OCI-LY3 (cell line): ENCODE data around the gene SLC25A21.

Experiments used
- H2AFZ ChIP-seq: fragments of 200-600, 300-600 bp; shearing (Covaris generic); 2 replicates; pipeline ENCODE4 v1.6.0; 2014; ENCODE audit warnings: antibody characterized with exemption, low read depth, low read length
- H3K27ac ChIP-seq: fragments of 200-600, 300-600 bp; sonication (generic); 2 replicates; pipeline ENCODE4 v1.5.1; 2014; ENCODE audit warnings: mild to moderate bottlenecking, low read length, moderate library complexity, mixed read lengths
- H3K27me3 ChIP-seq: fragments of 200-600, 300-600 bp; sonication (generic); 2 replicates; pipeline ENCODE4 v1.6.1; 2014; ENCODE audit warnings: low read depth, low read length, mixed read lengths
- H3K36me3 ChIP-seq: fragments of 200-600, 300-600 bp; sonication (generic); replicated peaks from 2 replicates; pipeline ENCODE3; 2014; ENCODE audit warnings: low read depth, low read length, mixed read lengths
- H3K4me1 ChIP-seq: fragments of 300-600, 200-600 bp; sonication (generic); 2 replicates; pipeline ENCODE4 v1.6.1; 2014; ENCODE audit warnings: low read length, mixed read lengths
- H3K4me2 ChIP-seq: fragments of 200-600, 300-600 bp; sonication (generic); 2 replicates; pipeline ENCODE4 v1.6.1; 2014; ENCODE audit warnings: low read length, mixed read lengths
- H3K4me3 ChIP-seq: fragments of 300-600, 200-600 bp; sonication (generic); 2 replicates; pipeline ENCODE4 v1.5.1; 2014; ENCODE audit warnings: antibody characterized with exemption, mild to moderate bottlenecking, low read length, moderate library complexity
- H3K79me2 ChIP-seq: fragments of 300-600, 200-600 bp; shearing (Covaris generic); 2 replicates; pipeline ENCODE4 v1.6.1; 2014; ENCODE audit warnings: mild to moderate bottlenecking, low read length, mixed read lengths
- H3K9ac ChIP-seq: fragments of 300-600, 200-600 bp; shearing (Covaris generic); 2 replicates; pipeline ENCODE4 v1.6.0; 2014; ENCODE audit warnings: mild to moderate bottlenecking, low read length, moderate library complexity
- H3K9me3 ChIP-seq: fragments of 200-600, 300-600 bp; shearing (Covaris generic); 2 replicates; pipeline ENCODE4 v1.6.1; 2014; ENCODE audit warnings: low read length, mixed read lengths; ENCODE audit not compliant: insufficient read depth
- H4K20me1 ChIP-seq: fragments of 200-600, 300-600 bp; sonication (generic); 2 replicates; pipeline ENCODE4 v1.6.1; 2016; ENCODE audit warnings: low read length, mixed read lengths; ENCODE audit not compliant: insufficient read depth
- EZH2phosphoT487 ChIP-seq: fragments of 200-600 bp; shearing (Covaris generic); IDR thresholded peaks from 2 replicates; pipeline ENCODE4 v1.6.1; 2018; ENCODE audit warnings: antibody characterized with exemption, mixed run types, low read depth
- TF ChIP-seq, protein P1 (sequence below): fragments of 200-600, 300-600 bp; sonication (generic); IDR thresholded peaks from 2 replicates; pipeline ENCODE4 v1.5.1; 2014; ENCODE audit warnings: antibody characterized with exemption, low read length, low read depth

The SLC25A21 gene

DNA sequence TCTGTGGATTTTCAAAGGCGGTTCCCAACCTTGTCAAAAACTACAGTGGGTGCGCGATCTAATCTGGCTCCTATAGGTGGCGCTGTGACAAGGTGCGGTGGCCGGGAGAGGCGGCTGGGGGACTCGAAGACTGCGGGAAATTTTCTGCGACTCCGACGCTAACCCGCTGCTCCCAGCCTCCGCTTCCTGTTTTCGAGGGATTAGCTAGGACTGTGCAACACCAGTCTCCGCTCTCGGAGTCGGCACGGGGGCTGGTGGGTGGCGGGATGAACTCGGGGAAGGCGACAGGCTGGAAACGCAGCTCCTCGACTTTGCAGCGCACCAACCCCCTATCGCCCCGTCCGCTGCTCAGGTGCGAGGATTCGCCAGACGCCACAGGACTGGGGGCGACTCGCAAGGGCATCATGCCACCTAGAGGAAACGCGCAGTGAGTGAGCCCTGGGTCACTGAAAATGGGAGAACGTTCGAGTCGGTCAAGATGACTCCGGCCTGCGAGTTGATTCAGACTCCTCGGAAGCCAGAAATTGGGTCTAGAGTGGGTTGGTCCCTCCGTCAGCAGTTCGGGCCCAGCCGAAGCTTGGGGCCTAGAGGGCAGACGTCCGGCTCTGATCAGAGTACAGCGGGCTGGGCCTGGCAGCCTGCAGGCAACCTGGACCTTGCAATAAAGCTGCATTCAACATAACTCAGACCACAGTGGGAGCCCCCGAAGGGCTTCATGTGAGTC, 516.3 kb downstream of the SLC25A21 start:
- H2AFZ ChIP-seq = no peak overlapping the region

GRCh38 chr14:36655571-36655962, 516.8 kb downstream of the SLC25A21 start:
- H2AFZ ChIP-seq = no peak overlapping the region
- TF ChIP-seq, protein P1, sequence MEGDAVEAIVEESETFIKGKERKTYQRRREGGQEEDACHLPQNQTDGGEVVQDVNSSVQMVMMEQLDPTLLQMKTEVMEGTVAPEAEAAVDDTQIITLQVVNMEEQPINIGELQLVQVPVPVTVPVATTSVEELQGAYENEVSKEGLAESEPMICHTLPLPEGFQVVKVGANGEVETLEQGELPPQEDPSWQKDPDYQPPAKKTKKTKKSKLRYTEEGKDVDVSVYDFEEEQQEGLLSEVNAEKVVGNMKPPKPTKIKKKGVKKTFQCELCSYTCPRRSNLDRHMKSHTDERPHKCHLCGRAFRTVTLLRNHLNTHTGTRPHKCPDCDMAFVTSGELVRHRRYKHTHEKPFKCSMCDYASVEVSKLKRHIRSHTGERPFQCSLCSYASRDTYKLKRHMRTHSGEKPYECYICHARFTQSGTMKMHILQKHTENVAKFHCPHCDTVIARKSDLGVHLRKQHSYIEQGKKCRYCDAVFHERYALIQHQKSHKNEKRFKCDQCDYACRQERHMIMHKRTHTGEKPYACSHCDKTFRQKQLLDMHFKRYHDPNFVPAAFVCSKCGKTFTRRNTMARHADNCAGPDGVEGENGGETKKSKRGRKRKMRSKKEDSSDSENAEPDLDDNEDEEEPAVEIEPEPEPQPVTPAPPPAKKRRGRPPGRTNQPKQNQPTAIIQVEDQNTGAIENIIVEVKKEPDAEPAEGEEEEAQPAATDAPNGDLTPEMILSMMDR = no peak
- no peak for TF ChIP-seq EZH2phosphoT487
- H3K79me2 ChIP-seq = no peaks in the 10 kb centered on the region
- H3K27ac ChIP-seq = no peak overlapping the region
- peaks cover 10% of the 10 kb centered on the region for H3K4me1 ChIP-seq
- no peak overlapping the region for H3K9ac ChIP-seq
- H3K9me3 ChIP-seq = no peaks in the 10 kb centered on the region
- H3K36me3 ChIP-seq = no peaks in the 10 kb centered on the region
- no peak overlapping the region for H3K4me2 ChIP-seq
- no peaks in the 10 kb centered on the region for H4K20me1 ChIP-seq
- H3K4me3 ChIP-seq = no peak overlapping the region
- H3K27me3 ChIP-seq = peaks cover 15% of the 10 kb centered on the region; the same call in 1 of the 2 replicates

More for the DNA sequence above, 516.3 kb downstream of the SLC25A21 start:
- H4K20me1 ChIP-seq = no peaks in the 10 kb centered on the region
- H3K4me1 ChIP-seq = peaks cover 12% of the 10 kb centered on the region
- no peak overlapping the region for H3K4me2 ChIP-seq
- no peak overlapping the region for H3K9ac ChIP-seq
- TF ChIP-seq, protein P1 = no peak; the same call in none of the 2 replicates
- TF ChIP-seq EZH2phosphoT487 = no peak
- no peak overlapping the region for H3K4me3 ChIP-seq
- no peaks in the 10 kb centered on the region for H3K79me2 ChIP-seq
- H3K27ac ChIP-seq = no peak overlapping the region
- H3K27me3 ChIP-seq = peaks cover 10% of the 10 kb centered on the region; the same call in 1 of the 2 replicates
- no peaks in the 10 kb centered on the region for H3K36me3 ChIP-seq
- H3K9me3 ChIP-seq = no peaks in the 10 kb centered on the region

- Histone ChIP-seq H2AFZ (no peak overlapping the region), H3K27me3 (peaks cover 15% of the 10 kb centered on the region; the same call in 1 of the 2 replicates), H3K4me2 (no peak overlapping the region), H3K36me3 (no peaks in the 10 kb centered on the region), H3K4me3 (no peak overlapping the region), H3K4me1 (peaks cover 3% of the 10 kb centered on the region), H3K27ac (no peak overlapping the region), H3K79me2 (no peaks in the 10 kb centered on the region), H3K9me3 (no peaks in the 10 kb centered on the region), H3K9ac (no peak overlapping the region), H4K20me1 (no peaks in the 10 kb centered on the region)
- TF ChIP-seq, protein P1 = no peak
- TF ChIP-seq EZH2phosphoT487 = no peak
Measured at GRCh38 chr14:36654794-36655381, 517.5 kb downstream of the SLC25A21 start.

GRCh38 chr14:36653962-36654793, 518.2 kb downstream of the SLC25A21 start:
- TF ChIP-seq, protein P1 = no peak
- TF ChIP-seq EZH2phosphoT487 = no peak

More at GRCh38 chr14:36653962-36654793, 518.2 kb downstream of the SLC25A21 start:
- Histone ChIP-seq H3K27me3 (peaks cover 15% of the 10 kb centered on the region; the same call in 1 of the 2 replicates), H3K4me3 (no peak overlapping the region), H3K36me3 (no peaks in the 10 kb centered on the region), H2AFZ (no peak overlapping the region), H4K20me1 (no peaks in the 10 kb centered on the region), H3K9ac (no peak overlapping the region), H3K9me3 (no peaks in the 10 kb centered on the region), H3K27ac (no peak overlapping the region), H3K4me1 (no peaks in the 10 kb centered on the region), H3K4me2 (no peak overlapping the region), H3K79me2 (no peaks in the 10 kb centered on the region)
